Kidney capillary endothelial cell (primary cell): ENCODE measurements around the gene AK5.

Experiments used
- DNase-seq: peaks from one replicate; pipeline ENCODE4 v3.0.0-alpha.2; 2018; ENCODE audit warnings: low spot score

The AK5 gene

GRCh38 chr1:77438236-77438913, 156.6 kb downstream of the AK5 start:
- no peak for DNase-seq

DNA sequence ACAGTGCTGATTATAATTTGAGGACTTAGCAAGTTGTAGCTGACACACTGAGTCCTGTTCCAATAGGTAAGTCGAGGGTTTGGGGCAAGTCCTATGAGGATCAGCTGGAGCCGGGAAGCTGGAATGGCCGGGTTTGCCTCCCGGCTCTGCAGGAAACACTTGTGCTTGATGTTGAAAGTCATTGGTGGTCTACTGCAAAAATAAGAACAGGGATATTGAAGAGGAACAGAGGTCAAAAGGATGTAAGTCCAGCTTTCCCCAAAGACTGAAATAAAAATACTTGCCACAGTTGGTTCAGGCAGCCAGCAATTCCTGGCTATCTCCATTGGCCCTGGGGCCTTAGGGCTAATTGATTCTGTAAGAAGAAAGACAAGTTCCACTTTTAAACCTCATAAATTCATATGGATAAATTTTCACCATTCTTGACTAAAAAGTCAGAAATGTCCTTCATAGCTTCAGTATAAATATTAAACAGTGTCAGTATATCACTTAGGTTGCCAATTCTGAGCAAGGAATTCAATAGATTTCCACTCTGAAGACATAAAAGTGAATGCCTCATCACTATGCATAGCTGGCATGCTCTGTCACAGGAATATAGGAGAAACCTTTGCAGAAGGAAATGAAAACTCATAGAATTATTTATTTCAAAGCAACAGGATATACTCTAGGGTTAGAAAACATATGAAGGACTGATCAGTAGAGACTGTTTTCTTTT, 165.2 kb downstream of the AK5 start:
- DNase-seq, result no peak

- no peak for DNase-seq
Observed at GRCh38 chr1:77447669-77448068, 165.8 kb downstream of the AK5 start.

- peak; percentile 10 for DNase-seq
Observed at GRCh38 chr1:77459881-77460280, 178.1 kb downstream of the AK5 start.

DNA sequence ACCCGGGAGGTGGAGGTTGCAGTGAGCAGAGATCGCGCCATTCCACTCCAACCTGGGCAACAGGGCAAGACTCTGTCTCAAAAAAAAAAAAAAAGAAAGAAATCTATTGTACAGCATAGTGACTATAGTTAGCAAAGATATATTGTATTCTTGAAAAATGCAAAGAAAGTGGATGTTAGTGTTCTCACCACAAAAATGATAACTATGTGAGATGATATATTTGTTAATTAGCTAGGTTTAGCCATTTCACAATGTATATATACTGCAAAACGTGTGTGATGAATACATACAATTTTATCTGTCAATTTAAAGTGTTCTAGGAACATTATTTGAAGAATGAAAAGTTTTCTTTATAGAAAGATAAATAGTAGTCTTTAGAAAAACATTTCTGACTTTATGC, 179.9 kb downstream of the AK5 start:
- DNase-seq, result no peak

DNA sequence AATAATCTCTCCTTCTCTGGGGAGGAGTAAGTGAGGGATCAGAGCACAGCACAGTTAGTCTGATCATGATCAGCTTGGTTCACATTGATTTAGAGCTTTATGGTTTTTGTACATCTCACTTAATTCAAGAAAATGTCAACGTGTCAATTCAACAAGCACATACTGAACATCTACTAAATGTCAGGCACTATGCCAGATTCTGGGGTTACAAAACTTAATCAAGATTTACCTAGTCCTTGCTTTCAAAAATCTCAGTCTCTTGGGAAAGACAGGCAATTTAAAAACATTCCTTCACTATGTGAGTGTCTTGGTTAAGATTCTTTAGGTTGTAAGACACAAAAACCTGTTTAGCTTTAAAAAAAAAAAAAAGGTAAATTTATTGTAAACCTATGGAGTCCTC, 181.4 kb downstream of the AK5 start:
- DNase-seq, result no peak

DNA sequence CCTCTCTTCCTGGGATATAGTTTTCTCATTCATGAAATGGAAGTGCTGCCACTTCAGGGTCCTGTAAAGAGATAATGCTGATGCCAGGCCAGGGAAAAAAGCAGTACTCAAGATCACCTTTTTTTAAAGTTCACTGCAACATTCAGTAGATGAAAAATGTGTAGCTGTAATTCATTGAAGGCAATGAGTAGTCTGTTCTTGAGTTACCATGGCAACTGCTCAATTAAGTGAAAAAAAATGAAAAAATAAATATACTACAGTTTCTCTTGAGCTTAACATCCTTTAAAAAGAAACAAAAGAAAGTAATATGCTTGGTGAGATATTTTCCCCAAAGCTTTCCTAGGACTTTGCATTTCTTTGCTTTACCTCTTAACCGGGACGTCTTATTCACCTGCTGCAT, 183.3 kb downstream of the AK5 start:
- no peak for DNase-seq

GRCh38 chr1:77465922-77466321, 184.1 kb downstream of the AK5 start:
- DNase-seq, result no peak

DNA sequence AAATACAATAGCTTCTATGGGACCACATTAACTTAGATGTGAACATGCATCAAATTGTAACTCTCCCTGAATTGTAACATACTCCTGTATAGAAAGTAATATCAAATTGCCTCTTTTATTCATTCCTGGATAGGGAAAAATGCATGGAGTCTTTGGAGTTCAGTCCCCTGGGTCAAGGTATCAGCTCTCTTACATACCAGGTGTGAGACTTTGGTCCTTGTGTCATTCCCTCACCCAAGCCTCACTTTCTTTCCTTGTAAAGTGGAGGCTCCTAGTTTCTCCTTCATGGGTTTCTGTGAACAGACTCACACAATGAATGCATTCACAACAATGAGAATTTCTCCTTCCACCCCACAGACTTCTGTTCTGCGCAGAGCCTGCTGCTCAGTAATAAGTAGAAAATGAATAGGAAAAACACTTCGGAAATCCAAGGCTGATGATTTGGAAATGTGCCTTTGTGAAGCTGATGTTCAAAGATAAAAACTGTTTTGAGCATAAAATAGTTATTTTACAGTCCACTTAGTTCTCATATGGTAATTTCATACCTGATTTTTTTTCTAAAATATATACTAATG, 185.3 kb downstream of the AK5 start:
- no peak for DNase-seq

DNA sequence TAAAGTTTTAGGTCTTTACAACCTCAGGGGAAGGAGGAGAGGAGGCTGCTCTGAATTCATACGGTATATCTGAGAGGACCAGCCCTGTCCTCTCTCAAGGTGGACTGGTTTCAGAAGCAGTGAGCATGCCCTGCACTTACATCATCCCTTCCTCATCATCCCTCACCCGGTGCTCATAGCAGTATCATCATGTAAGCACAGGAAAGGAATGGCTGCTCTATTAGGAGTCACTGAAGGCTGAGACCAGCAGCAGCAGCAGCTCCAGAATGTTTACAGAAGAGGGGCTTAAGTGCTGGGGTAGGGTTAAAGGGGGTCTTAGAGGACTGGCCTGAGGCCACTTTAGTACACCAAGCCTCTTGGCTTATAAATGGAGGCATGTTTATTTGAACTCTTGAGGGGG, 185.9 kb downstream of the AK5 start:
- DNase-seq, result no peak

- no peak for DNase-seq
Observed at GRCh38 chr1:77468257-77468948, 186.6 kb downstream of the AK5 start.

- no peak for DNase-seq
Observed at GRCh38 chr1:77468949-77469710, 187.3 kb downstream of the AK5 start.

DNA sequence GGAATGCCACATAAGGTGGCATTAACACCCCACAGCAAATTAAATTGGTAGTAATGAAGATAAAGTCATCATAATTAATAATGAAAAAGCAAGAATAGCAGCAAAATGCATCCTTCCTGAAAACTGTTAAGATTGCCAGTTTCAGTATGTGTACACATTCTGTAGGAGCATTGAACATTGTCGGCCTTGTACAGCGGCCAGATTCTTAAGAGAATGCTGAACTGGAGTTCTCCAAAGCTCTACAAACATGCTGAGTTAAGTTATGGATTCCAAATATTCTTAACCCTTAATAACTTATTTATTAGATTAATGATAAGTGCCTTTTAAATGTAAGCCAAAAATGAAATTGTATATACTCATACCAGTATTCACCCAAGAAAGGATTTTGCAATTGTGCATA, 189.9 kb downstream of the AK5 start:
- no peak for DNase-seq

DNA sequence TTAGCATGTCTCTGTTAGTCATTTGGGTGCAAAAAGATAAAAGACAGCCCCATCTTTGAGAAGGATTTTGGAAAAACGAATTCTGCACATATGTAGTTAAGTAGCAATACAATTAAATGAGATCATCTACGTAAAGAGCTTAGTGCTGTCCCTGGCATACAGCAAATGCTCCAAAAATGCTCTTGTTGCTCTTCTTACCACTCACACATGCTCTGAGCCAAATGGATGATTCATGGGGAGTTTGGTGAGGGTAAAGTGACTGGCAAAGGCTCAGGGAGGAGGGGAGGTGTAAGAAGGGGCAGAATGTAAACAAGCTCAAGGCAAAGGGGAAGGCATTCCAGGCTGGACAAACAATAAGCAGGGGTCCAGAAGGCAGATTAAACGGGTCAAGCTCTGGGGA, 191.9 kb downstream of the AK5 start:
- no peak for DNase-seq

DNA sequence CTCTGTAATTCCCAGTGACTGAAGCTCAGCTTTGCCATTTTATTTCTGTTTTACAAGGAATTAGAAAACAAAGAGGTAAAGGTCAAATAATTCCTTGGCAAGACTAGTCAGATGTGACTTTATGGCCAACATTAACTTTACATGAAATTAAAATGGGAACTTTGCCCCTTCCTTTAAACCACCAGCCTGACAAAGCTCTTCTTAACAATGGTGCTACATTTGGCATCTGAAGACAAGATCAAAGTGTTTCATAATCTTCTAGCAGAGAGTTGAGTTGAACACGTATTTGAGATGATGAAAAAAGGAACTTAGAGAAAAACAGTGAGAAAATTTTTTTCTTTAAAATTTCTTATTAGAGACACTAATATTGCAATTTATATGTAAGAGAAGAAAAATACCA, 193.8 kb downstream of the AK5 start:
- no peak for DNase-seq

DNA sequence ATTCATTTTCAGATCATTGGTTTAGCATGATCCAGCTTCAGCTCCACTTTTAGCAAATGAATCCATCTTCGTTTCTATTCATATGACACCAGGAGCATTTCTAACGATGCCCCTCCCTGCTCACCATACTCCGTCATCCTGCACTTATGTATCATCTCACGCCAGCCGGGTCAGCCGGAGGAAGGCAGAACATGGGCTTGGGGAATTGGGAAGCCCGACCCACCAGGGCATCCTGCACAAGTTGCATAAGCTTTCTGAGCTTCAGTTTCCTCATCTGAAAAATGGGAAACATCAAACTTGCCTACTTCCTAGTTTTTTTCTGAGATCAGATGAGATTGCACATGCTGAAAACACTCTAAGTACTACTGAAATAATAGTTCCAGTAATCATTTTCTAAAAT, 194.7 kb downstream of the AK5 start:
- no peak for DNase-seq

- DNase-seq, result no peak
Observed at GRCh38 chr1:77484334-77484733, 202.5 kb downstream of the AK5 start.

DNA sequence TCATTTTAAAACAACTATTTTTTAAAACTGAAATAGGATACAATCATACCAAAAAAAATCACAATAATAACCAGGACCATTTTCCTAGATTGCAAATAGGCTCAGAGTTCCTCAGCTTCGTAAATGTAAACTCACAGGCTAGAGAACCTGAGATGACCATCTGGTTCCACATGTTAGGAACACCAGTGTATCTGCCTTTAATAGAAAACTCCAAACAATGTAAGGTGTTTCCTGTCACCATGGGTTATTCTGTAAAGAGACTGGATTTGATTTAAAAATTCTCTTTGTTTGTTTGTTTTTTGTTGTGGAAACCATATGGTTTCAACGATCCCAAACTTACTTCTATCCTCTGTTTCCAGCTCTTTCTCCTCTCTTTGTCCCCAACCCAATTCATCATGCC, 203.1 kb downstream of the AK5 start:
- DNase-seq, result no peak

- DNase-seq, result no peak
Observed at GRCh38 chr1:77487631-77488030, 205.8 kb downstream of the AK5 start.

DNA sequence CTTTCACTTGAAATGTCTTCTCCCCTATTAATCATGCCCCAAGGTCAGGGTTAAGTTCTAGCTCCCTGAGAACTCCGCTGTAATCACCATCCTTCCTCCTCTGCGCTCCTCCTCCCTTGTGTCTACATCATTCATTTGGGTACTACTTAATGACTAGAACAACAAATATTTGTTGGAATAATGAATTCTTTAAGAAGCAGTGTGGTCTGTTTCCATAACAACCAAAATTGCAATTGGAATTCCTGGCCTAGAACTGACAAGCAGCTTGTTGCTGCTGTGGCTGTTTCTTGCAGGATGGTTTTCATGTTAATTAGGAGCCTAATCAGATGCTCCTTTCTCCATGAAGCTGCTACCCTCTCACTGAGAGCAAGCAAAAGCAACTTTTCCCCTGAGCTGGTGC, 208.1 kb downstream of the AK5 start:
- no peak for DNase-seq

- DNase-seq, result no peak
Observed at GRCh38 chr1:77494026-77494425, 212.2 kb downstream of the AK5 start.

GRCh38 chr1:77498918-77499317, 217.1 kb downstream of the AK5 start:
- no peak for DNase-seq
